ENCODE results near the gene MAML3.

GRCh38 chr4:139822391-139822790 lies 331.6 kb downstream of the MAML3 start:
- TF ChIP-seq REST (IDR thresholded peaks at IDR 0.05; ENCODE audit: low read depth) = no peak
- no peak for TF ChIP-seq RAD21 (IDR thresholded peaks at IDR 0.05; ENCODE audit: low read depth)
- TF ChIP-seq TAF1 (IDR thresholded peaks at IDR 0.05; ENCODE audit: low read depth) = no peak

Measured in Ishikawa (cell line).